Measurements from ENCODE around the gene KCNG2. TPM values are rescaled to one million over a fixed set of nuclear protein-coding genes. Genes with fewer than 3 reads are reported as not detected.

Gene KCNG2
- total and polyA plus RNA-seq, 2 of the 8 experiments (the other 6 are each of a cell fraction or from before 2014, with no cell fraction given), result 0.19 to 0.74 TPM

DNA sequence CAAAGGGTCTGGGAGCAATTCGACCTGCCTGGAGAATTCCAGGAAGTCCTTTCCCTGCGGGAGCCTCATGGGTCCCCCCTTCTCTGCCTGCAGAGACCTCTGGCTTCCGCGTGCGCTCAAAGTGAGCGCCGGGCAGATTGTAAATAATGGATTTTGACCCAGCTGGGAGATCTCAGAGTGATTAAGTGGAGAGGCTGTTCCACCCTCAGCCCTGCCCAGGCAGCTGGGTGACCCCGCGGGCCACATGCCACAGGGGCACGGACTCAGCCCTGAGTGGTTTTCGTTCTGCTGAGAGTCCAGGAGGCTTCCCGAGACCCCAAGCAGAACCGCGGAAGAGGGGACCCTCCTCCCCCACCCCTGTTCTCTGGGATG lies 1.2 kb downstream of the KCNG2 start:
- peak in 1 of 2 experiments; percentile 66 for DNase-seq (ENCODE audit: low read depth in 1 of 2, low spot score in 2 of 2)
- H3K4me3 ChIP-seq (ENCODE audit: extremely low read depth in 1 of 4, insufficient read depth in 2 of 4, low read depth in 3 of 4, low read length in 4 of 4), result peak overlapping the region; percentile 33 to 76 (median 60)
- TF ChIP-seq, protein P1, sequence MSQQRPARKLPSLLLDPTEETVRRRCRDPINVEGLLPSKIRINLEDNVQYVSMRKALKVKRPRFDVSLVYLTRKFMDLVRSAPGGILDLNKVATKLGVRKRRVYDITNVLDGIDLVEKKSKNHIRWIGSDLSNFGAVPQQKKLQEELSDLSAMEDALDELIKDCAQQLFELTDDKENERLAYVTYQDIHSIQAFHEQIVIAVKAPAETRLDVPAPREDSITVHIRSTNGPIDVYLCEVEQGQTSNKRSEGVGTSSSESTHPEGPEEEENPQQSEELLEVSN (IDR thresholded peaks at IDR 0.05), result no peak
- TF ChIP-seq, protein P2, sequence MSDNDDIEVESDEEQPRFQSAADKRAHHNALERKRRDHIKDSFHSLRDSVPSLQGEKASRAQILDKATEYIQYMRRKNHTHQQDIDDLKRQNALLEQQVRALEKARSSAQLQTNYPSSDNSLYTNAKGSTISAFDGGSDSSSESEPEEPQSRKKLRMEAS (IDR thresholded peaks at IDR 0.05), result 0 out of 2 replicates have a peak, but pooled peaks have one; percentile 11
- TF ChIP-seq SP1 (IDR thresholded peaks at IDR 0.05; ENCODE audit: low read depth, low read length) (no peak), EZH2 (IDR thresholded peaks at IDR 0.05; ENCODE audit: low read depth, low read length, severe bottlenecking) (peak; percentile 55), SIX5 (IDR thresholded peaks at IDR 0.05; ENCODE audit: low read depth, low read length) (no peak)
- TF ChIP-seq, protein P3, sequence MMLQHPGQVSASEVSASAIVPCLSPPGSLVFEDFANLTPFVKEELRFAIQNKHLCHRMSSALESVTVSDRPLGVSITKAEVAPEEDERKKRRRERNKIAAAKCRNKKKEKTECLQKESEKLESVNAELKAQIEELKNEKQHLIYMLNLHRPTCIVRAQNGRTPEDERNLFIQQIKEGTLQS (IDR thresholded peaks at IDR 0.05; ENCODE audit: insufficient read depth, low read depth, low read length), result no peak

More for the DNA sequence above, 1.2 kb downstream of the KCNG2 start:
- H2BK15ac ChIP-seq (ENCODE audit: low read length), result no peak overlapping the region
- H3K79me1 ChIP-seq (ENCODE audit: low read depth, low read length), result no peaks in the 10 kb centered on the region
- H2AK5ac ChIP-seq (ENCODE audit: low read depth, low read length), result no peak overlapping the region
- H4K5ac ChIP-seq (ENCODE audit: insufficient read length, low read depth, low read length), result no peak overlapping the region
- peaks cover 8% of the 10 kb centered on the region; the same call in 1 of the 2 replicates for H3K23me2 ChIP-seq (ENCODE audit: low read depth, low read length)
- H2BK120ac ChIP-seq (replicated peaks; ENCODE audit: low read depth, low read length), result no peak overlapping the region
- H3K27ac ChIP-seq (ENCODE audit: low read depth, low read length), result no peak overlapping the region
- POLR2A ChIA-PET (ENCODE audit: partially characterized antibody), result no interaction called here
- H3K9me3 ChIP-seq (ENCODE audit: insufficient read depth in 2 of 2, low read depth in 1 of 2, low read length in 1 of 2), result no peaks in the 10 kb centered on the region
- no peak overlapping the region for H2BK20ac ChIP-seq (ENCODE audit: low read length)
- no peak overlapping the region for H3K9ac ChIP-seq (replicated peaks in 1 of 4; ENCODE audit: extremely low read depth in 1 of 4, low read depth in 3 of 4, low read length in 3 of 4)
- no peak overlapping the region for H4K8ac ChIP-seq (ENCODE audit: extremely low read depth, insufficient read depth, low read length)
- CTCF ChIA-PET (ENCODE audit: partially characterized antibody), result interaction anchor here (0.5 to 1.9 kb wide), 6 partner anchors 7 to 261 kb away, joined by 3 to 4 read pairs (median 3); no protein-coding TSS in a partner anchor
- 12% methylated on average over 14 of the region's 14 CpGs; no CpG with 5 or more reads in 1 of the 2 experiments for WGBS, 2 experiments (ENCODE audit: extremely low coverage in 1 of 2, insufficient coverage in 1 of 2, insufficient read length in 1 of 2, insufficient replicate concordance in 2 of 2, low coverage in 1 of 2, low lambda C conversion rate in 2 of 2, missing lambda C conversion rate in 1 of 2)
- H2BK5ac ChIP-seq (ENCODE audit: low read depth, low read length), result no peak overlapping the region
- no peak overlapping the region for H2AFZ ChIP-seq (ENCODE audit: low read length)
- peaks cover 22 to 45% (median 41%) of the 10 kb centered on the region in 4 experiments for H3K27me3 ChIP-seq (replicated peaks in 1 of 4; ENCODE audit: control insufficient read depth in 3 of 4, extremely low read depth in 1 of 4, insufficient read depth in 3 of 4, low read length in 3 of 4)
- H3K4ac ChIP-seq (replicated peaks; ENCODE audit: insufficient read length, low read depth, low read length), result no peak overlapping the region
- H3K14ac ChIP-seq (ENCODE audit: insufficient read length), result no peak overlapping the region
- no peak overlapping the region for H3K23ac ChIP-seq (ENCODE audit: insufficient read length)
- no peak overlapping the region for H4K91ac ChIP-seq (replicated peaks; ENCODE audit: insufficient read length, low read length)
- H3K36me3 ChIP-seq (ENCODE audit: control insufficient read depth in 2 of 4, insufficient read depth in 4 of 4, low read length in 3 of 4), result no peaks in the 10 kb centered on the region
- peaks cover 1 to 6% of the 10 kb centered on the region in 2 experiments for H4K20me1 ChIP-seq (replicated peaks in 1 of 2; ENCODE audit: control insufficient read depth in 1 of 2, insufficient read depth in 2 of 2, low read length in 2 of 2)
- no peak overlapping the region for H2BK12ac ChIP-seq (ENCODE audit: low read depth, low read length)
- no peak for FAIRE-seq
- H3K79me2 ChIP-seq (ENCODE audit: control insufficient read depth in 1 of 2, insufficient read depth in 2 of 2, low read length in 2 of 2), result no peaks in the 10 kb centered on the region
- H3K56ac ChIP-seq (replicated peaks; ENCODE audit: insufficient read length, low read depth, low read length), result no peak overlapping the region
- H3K18ac ChIP-seq (ENCODE audit: extremely low read depth, low read length), result no peak overlapping the region
- H3K4me1 ChIP-seq (replicated peaks in 1 of 4; ENCODE audit: control insufficient read depth in 3 of 4, insufficient read depth in 4 of 4, low read length in 3 of 4), result peaks cover 0 to 12% (median 5%) of the 10 kb centered on the region in 4 experiments; a peak in 5 of 7 replicates
- peak overlapping the region; percentile 75 to 89 for H3K4me2 ChIP-seq (ENCODE audit: insufficient read depth in 1 of 2, low read depth in 2 of 2, low read length in 2 of 2)

Data from H1 (cell line).